Skeletal muscle tissue (tissue), 4 donors: ENCODE measurements around the gene UTS2R. TPM values are rescaled to one million over a fixed set of nuclear protein-coding genes. Genes with fewer than 3 reads are reported as not detected.
"Not testable (repeated sequence)": the region's sequence is repeated elsewhere in the genome, so short reads cannot be mapped to it uniquely, and the experiment has no call there.

Source experiments
- H3K27ac ChIP-seq: one replicate; pipeline ENCODE4 v1.7.0; 2013; ENCODE audit warnings: mild to moderate bottlenecking, low read depth, low read length, inconsistent platforms
- H3K27me3 ChIP-seq, 3 donors: one replicate each; pipeline ENCODE4 v1.7.0; 2013; ENCODE audit warnings: low read length in 3 of 3; ENCODE audit not compliant: control insufficient read depth in 3 of 3, insufficient read depth in 3 of 3
- H3K36me3 ChIP-seq, 3 donors: one replicate each; pipeline ENCODE4 v1.7.0; 2013; ENCODE audit warnings: low read length in 3 of 3; ENCODE audit not compliant: control insufficient read depth in 3 of 3, insufficient read depth in 3 of 3
- H3K4me1 ChIP-seq, 3 donors: one replicate each; pipeline ENCODE4 v1.7.0; 2013; ENCODE audit warnings: low read length in 3 of 3, mild to moderate bottlenecking in 3 of 3; ENCODE audit not compliant: control insufficient read depth in 3 of 3, insufficient read depth in 3 of 3
- H3K4me3 ChIP-seq, 3 donors: one replicate each; pipeline ENCODE4 v1.7.0; 2013; ENCODE audit warnings: low read length in 3 of 3
- H3K9ac ChIP-seq, 3 donors: one replicate each; pipeline ENCODE4 v1.7.0; 2013; ENCODE audit warnings: low read length in 3 of 3, mild to moderate bottlenecking in 3 of 3, moderate library complexity in 2 of 3, low read depth in 1 of 3
- H3K9me3 ChIP-seq, 3 donors: one replicate each; pipeline ENCODE4 v1.7.0; 2013; ENCODE audit warnings: low read length in 3 of 3; ENCODE audit not compliant: control insufficient read depth in 3 of 3
- total RNA-seq: library from RNA; depleted of rRNA; stranded (reverse); fragments of >200 nt; gene quantifications from one replicate; pipeline ENCODE4 v1.2.3, GENCODE V29; 2014
- donor health status: Osteomylitis.

UTS2R gene
- total RNA-seq, 1 donor from 2014 or later: 1.6 TPM

- Histone ChIP-seq H3K4me1 (peaks cover 0 to 1% (median 0%) of the 10 kb centered on the region in 3 donors), H3K9me3 (no peaks in the 10 kb centered on the region), H3K4me3 (no peak overlapping the region), H3K27me3 (peaks cover 0 to 3% (median 0%) of the 10 kb centered on the region in 3 donors), H3K36me3 (no peaks in the 10 kb centered on the region), H3K9ac (no peak overlapping the region), H3K27ac (no peak overlapping the region)
These were observed 24.9 kb upstream of the UTS2R start for GRCh38 chr17:82346342-82347300.

GRCh38 chr17:82347994-82348393, 23.6 kb upstream of the UTS2R start:
- not testable (repeated sequence) for H3K4me3 ChIP-seq, H3K4me1 ChIP-seq, H3K9ac ChIP-seq, H3K9me3 ChIP-seq, H3K27ac ChIP-seq, H3K36me3 ChIP-seq, H3K27me3 ChIP-seq

- H3K27ac ChIP-seq: no peak overlapping the region
- no peaks in the 10 kb centered on the region for H3K36me3 ChIP-seq
- peaks cover 0 to 4% (median 0%) of the 10 kb centered on the region in 3 donors for H3K27me3 ChIP-seq
- no peak overlapping the region for H3K9ac ChIP-seq
- peaks cover 0 to 8% (median 2%) of the 10 kb centered on the region in 3 donors for H3K4me1 ChIP-seq
- H3K4me3 ChIP-seq: no peak overlapping the region
- no peaks in the 10 kb centered on the region for H3K9me3 ChIP-seq
These were observed 23.1 kb upstream of the UTS2R start for GRCh38 chr17:82348434-82348833.

GRCh38 chr17:82348866-82349265, 22.7 kb upstream of the UTS2R start:
- no peaks in the 10 kb centered on the region for H3K36me3 ChIP-seq
- H3K9ac ChIP-seq: no peak overlapping the region
- H3K9me3 ChIP-seq: no peaks in the 10 kb centered on the region
- H3K4me1 ChIP-seq: peaks cover 0 to 8% (median 2%) of the 10 kb centered on the region in 3 donors
- H3K27ac ChIP-seq: no peak overlapping the region
- H3K27me3 ChIP-seq: peaks cover 0 to 7% (median 2%) of the 10 kb centered on the region in 3 donors
- no peak overlapping the region for H3K4me3 ChIP-seq

GRCh38 chr17:82349287-82349701, 22.3 kb upstream of the UTS2R start:
- Histone ChIP-seq H3K27ac (no peak overlapping the region), H3K27me3 (peaks cover 0 to 7% (median 6%) of the 10 kb centered on the region in 3 donors), H3K36me3 (no peaks in the 10 kb centered on the region), H3K9me3 (no peaks in the 10 kb centered on the region), H3K4me1 (peaks cover 0 to 8% (median 2%) of the 10 kb centered on the region in 3 donors), H3K9ac (no peak overlapping the region), H3K4me3 (no peak overlapping the region)

GRCh38 chr17:82350182-82351030, 21.2 kb upstream of the UTS2R start:
- no peak overlapping the region for H3K9ac ChIP-seq
- H3K36me3 ChIP-seq: no peaks in the 10 kb centered on the region
- no peaks in the 10 kb centered on the region for H3K9me3 ChIP-seq
- H3K4me3 ChIP-seq: no peak overlapping the region
- no peak overlapping the region for H3K27ac ChIP-seq
- H3K4me1 ChIP-seq: peaks cover 0 to 8% (median 2%) of the 10 kb centered on the region in 3 donors
- H3K27me3 ChIP-seq: peaks cover 4 to 13% (median 7%) of the 10 kb centered on the region in 3 donors

GRCh38 chr17:82351254-82351712, 20.3 kb upstream of the UTS2R start:
- no peak overlapping the region for H3K4me3 ChIP-seq
- H3K9ac ChIP-seq: no peak overlapping the region
- H3K9me3 ChIP-seq: no peaks in the 10 kb centered on the region
- no peaks in the 10 kb centered on the region for H3K36me3 ChIP-seq
- H3K27me3 ChIP-seq: peaks cover 7 to 22% (median 7%) of the 10 kb centered on the region in 3 donors
- peaks cover 2 to 8% (median 2%) of the 10 kb centered on the region in 3 donors for H3K4me1 ChIP-seq
- no peak overlapping the region for H3K27ac ChIP-seq

- Histone ChIP-seq H3K4me3 (no peak overlapping the region), H3K9ac (no peak overlapping the region), H3K9me3 (no peaks in the 10 kb centered on the region), H3K27me3 (peaks cover 12 to 28% (median 14%) of the 10 kb centered on the region in 3 donors), H3K4me1 (peaks cover 8 to 14% (median 8%) of the 10 kb centered on the region in 3 donors), H3K27ac (no peak overlapping the region), H3K36me3 (no peaks in the 10 kb centered on the region)
These were observed 19.7 kb upstream of the UTS2R start for GRCh38 chr17:82351713-82352488.

GRCh38 chr17:82353484-82353883, 18.1 kb upstream of the UTS2R start:
- no peak overlapping the region for H3K4me3 ChIP-seq
- no peaks in the 10 kb centered on the region for H3K36me3 ChIP-seq
- H3K9me3 ChIP-seq: no peaks in the 10 kb centered on the region
- peaks cover 18 to 34% (median 19%) of the 10 kb centered on the region in 3 donors for H3K27me3 ChIP-seq
- H3K9ac ChIP-seq: no peak overlapping the region
- H3K4me1 ChIP-seq: peaks cover 8 to 16% (median 9%) of the 10 kb centered on the region in 3 donors
- H3K27ac ChIP-seq: no peak overlapping the region
